HG03342 (cell line): Measurements from ENCODE around the gene FAT1.

ENCODE experiments used
- ATAC-seq: cut with Tn5 transposase; IDR thresholded peaks from one replicate; pipeline ENCODE4 v1.9.1; 2021; ENCODE audit warnings: mild to moderate bottlenecking, moderate library complexity; ENCODE audit not compliant: unreplicated experiment

The FAT1 gene

DNA sequence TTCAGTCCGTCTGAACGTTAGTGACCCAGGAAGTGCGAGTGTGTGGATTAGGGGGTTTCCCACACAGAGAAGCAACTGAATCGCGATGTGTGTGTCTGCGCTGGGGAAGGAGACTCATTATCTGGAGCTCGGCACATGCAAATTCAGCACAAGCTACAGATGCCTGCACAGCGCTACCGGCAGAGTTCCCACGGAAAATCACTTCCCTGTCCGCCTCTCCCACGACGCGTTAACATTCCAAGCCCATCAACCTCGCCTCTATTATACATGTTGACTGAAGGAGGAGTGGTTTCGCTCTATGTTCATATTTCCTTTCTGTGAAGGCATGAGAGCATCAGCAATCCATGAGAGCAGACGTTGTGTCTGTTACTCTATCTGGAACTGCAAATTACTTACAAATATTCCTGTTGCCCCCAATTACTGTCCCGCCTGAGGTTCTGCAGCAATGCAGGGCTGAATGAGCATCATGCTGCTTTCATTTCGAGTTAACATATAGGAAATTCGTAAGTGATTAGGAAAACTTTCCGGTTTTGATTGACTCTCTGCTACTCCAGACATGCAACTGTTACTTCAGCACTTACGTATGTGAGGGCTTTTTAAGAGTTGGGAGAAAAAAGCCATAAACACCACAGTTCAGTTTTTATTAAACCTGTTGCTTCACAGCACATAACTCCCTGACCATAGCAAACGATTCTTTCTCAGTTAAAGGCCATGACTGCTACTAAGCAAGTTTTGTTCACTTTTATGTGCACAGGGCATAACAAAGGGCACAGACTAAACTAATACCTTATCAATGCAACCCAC is 153.3 kb downstream of the FAT1 start:
- no peak for ATAC-seq

DNA sequence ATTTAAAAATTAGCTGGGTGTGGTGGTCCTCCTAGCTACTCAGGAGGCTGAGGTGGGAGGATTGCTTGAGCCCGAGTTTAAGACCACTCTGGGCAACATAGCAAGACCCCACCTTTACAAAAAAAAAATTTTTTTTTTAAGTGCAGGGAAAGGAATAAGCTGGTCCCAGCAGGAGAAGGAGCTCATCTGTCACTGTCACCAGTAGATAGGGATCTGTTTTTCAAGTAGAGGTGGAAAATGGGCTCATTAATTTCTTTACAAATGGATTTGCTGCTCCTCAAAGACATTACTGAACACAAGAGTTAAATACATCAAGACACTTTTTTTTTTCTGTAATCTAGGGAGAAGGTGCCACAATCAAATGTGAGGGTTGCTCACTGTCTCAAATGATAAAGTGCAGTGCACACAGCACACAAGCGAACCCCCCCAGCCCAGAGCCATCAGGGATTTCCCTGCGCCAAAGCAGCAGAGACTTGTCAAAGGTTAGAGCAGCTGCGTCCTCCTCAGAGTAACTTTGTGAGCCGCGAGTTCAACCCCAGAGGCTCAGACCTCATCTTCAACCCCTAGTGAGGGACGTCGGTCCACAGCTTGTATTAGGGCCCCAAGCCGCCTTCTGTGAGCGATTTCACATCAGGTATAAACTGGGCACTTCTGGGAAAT is 154.0 kb downstream of the FAT1 start:
- no peak for ATAC-seq

DNA sequence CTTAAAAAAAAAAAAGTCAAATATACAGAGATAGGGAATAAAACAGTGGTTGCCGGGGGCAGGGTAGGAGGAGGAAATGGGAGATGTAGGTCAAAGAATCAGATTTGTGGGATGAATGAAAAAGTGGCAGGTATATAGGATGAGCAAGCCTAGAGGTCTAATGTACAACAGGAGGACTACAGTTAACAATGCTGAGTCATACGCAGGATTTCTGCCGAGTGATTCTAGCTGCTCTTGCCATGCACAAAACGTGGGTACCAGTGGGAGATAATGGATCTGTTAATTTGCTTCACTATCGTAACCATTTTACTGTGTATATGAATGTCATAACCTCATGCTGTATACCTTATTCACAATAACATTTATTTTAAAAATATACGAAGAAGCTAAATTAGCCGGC is 157.6 kb downstream of the FAT1 start:
- no peak for ATAC-seq

DNA sequence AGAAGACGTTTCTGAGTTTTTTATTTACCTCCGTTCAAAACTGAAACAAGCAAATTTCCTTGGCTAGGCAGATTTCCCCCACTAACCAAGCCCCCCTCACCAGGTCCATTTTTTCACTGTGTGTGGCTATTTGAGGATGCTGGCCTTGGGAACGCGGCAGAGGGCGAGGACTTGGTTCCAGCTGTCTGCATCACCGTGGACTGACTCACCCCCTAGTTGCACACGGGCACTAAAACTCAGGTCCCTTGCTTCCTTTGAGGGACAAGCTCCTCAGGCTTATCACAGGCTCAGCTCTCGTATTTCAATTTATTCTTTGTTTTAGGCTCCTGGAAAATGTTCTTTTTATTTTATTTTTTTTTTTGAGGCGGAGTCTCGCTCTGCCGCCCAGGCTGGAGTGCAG is 159.9 kb downstream of the FAT1 start:
- no peak for ATAC-seq

DNA sequence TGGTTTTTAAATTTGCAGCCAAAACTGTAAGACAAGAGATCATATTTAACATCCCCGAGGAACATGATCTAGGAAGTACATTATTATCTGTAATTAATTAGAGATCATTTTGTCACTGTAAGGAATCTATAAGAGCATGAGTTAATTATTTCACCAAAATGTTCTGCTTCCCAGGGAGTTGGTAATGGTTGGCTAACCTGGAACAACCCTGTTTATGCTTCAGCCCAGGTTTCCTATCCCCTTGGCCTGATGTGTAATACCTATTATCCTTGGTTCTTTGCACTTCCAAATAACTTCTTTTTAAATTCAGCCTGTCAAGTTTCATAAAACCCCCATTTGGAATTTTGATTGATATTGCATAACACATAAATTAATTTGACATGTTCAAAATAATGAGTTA is 161.9 kb downstream of the FAT1 start:
- no peak for ATAC-seq

DNA sequence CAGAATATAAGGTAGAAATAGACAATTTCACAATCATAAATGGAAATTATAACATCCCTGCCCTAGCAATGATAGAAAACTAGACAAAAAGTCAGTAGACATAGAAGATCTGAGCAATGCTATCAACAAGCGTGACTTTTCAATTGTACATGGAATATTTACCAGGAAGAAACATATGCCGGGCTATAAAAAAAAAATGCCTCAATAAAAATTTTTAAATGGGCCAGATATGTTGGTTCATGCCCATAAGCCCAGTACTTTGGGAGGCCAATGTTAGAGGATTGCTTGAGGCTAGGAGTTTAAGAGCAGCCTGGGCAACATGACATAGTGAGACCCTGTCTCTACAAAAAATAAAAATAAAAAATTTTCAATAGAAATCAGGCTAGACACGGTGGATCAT is 163.0 kb downstream of the FAT1 start:
- no peak for ATAC-seq

DNA sequence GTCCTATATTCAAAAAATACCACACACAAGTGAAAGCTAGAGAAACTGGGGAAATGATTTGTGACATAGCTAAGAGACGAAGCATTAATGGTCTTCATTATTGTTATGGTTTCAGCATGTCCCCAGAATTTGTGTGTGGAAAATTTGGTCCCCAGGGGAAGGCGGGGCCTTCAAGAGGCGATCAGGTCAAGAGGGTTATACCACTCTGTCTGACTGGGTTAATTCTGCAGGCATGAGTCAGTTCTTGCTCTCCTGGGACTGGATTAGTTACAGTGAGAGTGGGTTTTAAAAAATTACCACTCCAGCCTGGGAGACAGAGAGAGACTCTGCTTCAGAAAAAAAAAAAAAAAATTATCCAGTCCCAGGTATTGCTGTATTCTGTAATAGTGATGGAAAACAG is 166.2 kb downstream of the FAT1 start:
- no peak for ATAC-seq

DNA sequence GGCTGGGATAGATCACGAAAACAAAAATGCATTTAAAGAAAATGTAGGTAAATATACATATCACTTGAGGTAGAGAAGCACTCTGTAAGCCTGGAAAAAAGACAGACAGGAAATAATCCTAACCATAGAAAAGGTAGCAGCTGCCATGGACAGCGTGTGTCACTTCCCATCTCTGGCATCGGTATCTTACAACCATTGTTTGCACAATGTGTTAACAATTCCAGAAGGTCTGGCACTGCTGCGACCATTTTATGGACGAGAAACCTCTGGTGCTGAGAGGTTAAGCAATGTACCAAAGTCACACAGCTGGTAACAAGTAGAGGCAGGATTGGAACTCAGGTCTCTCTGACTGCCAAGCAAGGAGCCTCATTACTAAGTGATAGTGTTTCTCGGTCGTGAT is 166.6 kb downstream of the FAT1 start:
- no peak for ATAC-seq

DNA sequence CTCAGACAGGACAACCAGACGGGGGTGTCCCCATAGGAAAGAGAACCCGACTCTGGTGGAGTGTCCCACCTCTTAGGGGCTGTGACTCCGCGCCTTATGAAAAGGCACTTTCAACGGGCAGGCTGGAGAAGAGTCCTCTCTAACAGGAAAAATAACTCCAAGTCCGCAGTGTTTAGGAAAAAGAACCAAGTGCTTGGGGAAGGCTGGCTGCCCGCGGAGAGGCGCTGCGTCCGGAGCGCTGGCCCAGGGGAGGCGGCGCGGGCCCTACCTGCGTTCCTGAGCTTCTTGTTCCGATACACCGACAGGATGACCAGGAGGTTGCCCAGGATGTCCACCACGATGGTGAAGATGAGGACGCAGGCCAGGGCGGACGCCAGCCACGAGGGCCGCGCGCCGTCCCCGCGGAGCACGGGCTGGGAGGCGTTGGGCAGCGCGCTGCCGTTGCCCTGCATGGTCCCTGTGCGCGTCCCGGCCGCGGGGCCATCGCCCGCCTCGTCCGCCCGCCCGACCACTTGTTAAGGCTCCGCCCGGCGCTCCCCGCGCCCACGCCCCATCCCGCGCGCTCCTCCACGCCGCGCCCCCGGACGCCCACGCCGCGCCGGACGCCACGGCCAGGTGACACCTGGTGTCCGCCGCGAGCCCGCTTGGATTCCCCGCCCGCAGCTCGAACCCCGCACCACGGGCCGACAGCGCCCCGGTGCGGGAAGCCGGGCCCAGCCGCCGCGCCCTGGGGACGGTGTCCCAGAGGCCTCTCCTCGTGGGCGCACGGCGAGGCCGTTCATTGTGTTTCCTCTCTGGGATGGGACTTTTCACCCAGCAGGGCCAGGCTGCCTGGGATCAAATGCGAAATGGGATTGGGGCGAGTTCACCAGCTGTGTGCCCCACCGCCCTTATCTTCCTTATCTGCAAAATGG is 168.5 kb downstream of the FAT1 start, which contains the start of gene MTNR1A:
TSS of gene MTNR1A (minus strand) at position 654 of the 914 bp plus-strand sequence. CDS start at position 452, 202 bp downstream.
- ATAC-seq: no peak

DNA sequence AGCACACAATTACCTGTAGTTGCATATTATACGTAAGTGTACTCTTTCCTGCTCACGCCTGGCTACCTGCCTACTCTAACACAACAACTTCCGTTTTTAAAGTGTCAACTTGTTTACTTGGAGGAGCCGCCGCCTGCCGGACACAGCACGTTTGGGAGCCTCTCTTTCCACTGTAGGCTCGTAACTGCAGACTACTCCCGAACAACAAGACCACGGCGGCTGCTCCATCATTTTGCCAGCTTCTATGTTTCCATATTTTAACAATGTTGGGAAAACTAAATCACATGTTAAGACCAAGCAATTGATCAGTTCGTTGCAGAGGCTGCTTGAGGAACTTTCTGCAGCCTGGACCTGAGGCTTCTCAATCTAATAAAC is 169.1 kb downstream of the FAT1 start:
- ATAC-seq: no peak

DNA sequence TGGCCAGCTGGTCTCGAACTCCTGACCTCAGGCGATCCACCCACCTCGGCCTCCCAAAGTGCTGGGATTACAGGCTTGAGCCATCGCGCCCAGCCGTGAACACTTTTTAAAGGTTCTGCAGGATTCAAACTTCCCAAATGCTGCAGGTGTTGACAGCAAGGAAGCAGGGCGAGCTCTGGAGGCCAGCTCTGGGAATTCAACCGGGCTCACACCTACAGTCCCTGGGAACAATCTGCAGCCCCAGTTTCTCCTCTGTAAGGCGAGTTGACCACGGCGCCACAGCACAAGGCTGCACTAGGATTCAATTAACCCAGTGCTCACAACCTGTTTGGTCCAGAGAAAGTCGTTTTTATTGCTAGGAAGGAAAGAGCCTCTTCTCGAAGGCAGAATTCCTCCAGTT is 169.9 kb downstream of the FAT1 start:
- ATAC-seq: no peak

DNA sequence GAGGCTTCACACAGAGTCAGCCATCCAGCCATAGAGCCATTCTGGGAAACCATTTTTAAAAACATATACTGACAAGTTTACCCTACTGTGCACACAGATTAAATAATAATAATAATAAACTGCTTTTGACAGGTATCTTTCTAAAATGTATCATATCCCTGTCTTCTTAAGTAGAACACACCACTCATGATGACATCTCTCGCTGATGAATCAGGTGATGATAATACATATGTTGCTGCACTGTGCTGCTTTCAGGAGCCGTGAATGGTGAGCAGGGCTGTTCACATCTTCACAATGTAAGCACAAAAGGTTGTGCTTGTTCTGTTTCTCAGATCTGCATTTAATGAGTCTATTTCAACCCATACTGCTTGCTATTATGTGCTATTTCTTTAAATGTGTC is 171.8 kb downstream of the FAT1 start:
- no peak for ATAC-seq

DNA sequence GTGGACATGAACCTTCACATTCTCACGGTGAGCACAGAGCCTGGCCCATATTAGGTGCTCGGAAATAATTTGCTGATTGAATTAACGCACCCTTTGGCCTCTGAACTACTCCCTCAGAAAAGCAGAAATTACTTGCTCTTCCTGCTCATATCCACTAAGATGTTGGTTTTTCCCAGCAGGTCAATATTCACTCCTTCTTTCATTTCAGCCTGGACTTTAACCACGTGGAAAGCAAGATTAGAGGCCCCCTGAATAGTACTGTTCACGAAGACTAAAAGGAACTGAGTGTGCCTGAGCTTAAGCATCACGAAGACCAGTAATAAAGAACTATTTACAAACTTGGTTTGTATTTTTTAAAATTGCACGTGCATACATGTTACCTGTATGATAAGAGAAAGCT is 178.2 kb downstream of the FAT1 start:
- ATAC-seq: no peak

DNA sequence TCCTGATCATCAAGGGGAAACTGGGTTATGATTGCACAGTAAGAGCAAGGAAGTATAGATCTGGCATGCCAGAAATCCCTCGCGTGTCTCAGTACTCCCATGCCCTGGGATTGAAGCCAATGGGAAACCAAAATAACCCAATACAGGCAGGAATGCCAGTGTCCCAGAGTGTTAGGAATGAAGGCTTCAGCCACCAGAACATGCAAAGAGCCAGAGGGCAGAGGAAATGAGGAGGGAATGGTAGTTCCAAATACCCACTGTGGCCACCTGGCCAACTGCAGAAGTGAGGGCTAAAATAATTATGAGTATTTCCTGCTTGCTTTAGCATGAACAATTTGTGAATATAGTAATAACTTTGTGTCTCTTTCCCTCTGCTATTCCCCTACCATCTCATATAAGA is 180.4 kb downstream of the FAT1 start:
- no peak for ATAC-seq

DNA sequence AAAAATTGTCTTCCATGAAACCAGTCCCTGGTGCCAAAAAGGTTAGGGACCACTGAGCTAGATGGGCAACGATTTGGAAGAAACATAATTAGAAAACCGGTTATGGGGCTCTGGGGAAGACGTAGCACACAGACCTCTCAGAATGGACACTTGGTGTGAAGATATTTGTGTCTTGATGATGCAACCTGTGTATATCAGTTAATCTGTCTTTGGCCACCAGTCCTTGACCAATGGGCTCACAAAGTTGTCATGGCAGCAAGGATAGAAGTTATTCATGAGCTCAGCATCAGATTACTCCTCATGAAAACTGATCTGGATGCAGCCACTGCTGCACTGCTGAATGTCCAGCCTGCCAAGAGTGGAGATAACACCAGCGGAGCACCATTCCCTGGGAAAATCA is 181.9 kb downstream of the FAT1 start:
- no peak for ATAC-seq

DNA sequence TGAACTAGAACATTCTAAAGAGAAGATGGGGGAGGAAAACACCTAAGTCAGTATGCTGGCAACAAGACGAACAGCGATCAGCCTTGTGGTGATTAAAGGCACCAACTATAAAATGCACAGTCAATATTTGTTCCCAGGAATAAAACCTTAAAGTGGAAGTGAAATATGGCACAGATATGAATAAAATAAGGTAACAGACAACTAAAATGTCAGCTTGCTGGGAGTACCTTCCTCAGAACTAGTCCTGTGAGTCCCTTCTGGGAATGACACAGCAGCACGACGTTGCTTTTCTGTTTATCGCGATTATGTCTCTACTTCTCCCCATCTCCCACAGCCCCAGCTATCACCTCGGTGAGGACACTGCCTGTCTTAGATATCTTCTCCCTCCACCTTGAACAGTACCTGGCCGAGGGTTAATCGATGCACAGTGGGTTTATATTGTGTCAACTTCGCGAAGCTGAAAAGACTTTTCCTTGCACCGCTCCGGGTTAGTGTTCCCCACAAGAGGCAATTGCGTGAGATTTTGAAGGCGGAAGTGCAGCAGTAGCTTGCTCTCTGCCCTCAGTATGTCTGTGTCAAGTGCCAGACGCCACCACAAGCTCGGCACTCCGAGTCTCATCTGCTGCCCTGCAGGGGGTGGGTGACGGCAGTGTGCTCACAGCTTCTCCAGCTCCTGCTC is 185.7 kb downstream of the FAT1 start:
- no peak for ATAC-seq
